Measurements from ENCODE around the gene FAM120A. TPM values are rescaled to one million over a fixed set of nuclear protein-coding genes. Genes with fewer than 3 reads are reported as not detected.

FAM120A gene
- total RNA-seq, 2 donors from 2014 or later: 86.3 to 90.6 TPM

DNA sequence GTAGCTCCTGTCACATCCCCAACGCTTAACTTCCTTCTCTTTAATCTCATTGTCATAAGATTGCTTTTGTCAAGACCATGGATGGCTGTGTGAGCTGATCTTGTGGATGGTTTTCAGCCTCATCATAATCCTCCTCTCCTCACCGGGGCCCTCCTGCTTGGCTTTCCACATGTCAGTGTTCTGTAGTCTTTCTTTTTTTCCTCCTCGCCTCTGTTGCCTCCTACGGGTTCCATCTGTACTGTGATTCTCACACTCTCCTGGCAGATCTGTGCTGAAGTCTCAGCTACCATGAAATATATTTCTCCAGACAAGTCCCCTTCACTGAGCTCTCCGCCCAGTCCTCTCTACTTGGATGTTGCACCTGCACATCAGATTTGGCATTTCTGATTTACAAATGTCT lies 36.8 kb downstream of the FAM120A start:
- H3K4me1 ChIP-seq (replicated peaks): no peaks in the 10 kb centered on the region
- H3K27me3 ChIP-seq (replicated peaks; ENCODE audit: insufficient read depth): no peaks in the 10 kb centered on the region
- WGBS: 96% methylated on average over 5 of the region's 5 CpGs
- H3K4me3 ChIP-seq: no peak overlapping the region
- DNase-seq (ENCODE audit: low spot score): no peak
- H3K27ac ChIP-seq: no peak overlapping the region
- TF ChIP-seq POLR2A (IDR thresholded peaks at IDR 0.05) (no peak), POLR2AphosphoS5 (IDR thresholded peaks at IDR 0.05) (no peak)
- TF ChIP-seq, protein P1, sequence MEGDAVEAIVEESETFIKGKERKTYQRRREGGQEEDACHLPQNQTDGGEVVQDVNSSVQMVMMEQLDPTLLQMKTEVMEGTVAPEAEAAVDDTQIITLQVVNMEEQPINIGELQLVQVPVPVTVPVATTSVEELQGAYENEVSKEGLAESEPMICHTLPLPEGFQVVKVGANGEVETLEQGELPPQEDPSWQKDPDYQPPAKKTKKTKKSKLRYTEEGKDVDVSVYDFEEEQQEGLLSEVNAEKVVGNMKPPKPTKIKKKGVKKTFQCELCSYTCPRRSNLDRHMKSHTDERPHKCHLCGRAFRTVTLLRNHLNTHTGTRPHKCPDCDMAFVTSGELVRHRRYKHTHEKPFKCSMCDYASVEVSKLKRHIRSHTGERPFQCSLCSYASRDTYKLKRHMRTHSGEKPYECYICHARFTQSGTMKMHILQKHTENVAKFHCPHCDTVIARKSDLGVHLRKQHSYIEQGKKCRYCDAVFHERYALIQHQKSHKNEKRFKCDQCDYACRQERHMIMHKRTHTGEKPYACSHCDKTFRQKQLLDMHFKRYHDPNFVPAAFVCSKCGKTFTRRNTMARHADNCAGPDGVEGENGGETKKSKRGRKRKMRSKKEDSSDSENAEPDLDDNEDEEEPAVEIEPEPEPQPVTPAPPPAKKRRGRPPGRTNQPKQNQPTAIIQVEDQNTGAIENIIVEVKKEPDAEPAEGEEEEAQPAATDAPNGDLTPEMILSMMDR (IDR thresholded peaks at IDR 0.05): no peak
- no peaks in the 10 kb centered on the region for H3K9me3 ChIP-seq
- intact Hi-C loops (cut with DNase I): loop anchor here (5.0 kb wide), 1 partner anchor 44 kb away; no protein-coding TSS in a partner anchor
- no peaks in the 10 kb centered on the region for H3K36me3 ChIP-seq

DNA sequence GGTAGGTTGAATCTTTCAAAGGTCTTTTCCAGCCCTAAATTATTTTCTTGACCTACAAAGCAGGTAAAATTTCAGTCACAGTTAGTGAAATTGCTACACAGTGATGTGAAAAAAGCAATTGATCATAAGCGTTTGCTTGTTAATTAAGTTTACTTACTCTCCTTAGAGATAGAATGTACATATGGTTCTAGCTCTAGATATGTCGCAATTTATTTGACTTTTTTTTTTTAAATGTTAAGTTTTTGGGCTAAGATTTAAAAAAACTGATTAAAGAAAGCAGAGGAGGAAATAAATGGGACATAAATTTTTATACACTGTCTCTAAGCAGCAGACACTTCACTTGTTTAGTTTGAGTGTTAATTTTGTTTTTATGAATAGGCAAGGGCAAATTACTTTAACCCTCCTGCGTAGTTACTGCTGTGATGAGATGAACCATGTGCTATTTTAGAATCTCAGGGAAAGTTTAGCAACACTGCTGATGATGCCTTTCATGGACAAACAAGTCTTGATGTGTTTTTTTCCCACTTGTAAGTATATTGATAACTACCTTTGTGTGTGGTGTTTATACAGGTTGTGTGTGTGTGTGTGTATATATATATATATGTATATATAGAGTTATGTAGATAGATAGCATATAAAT lies 40.2 kb downstream of the FAM120A start:
- Histone ChIP-seq H3K4me1 (replicated peaks) (no peaks in the 10 kb centered on the region), H3K9me3 (no peaks in the 10 kb centered on the region), H3K27me3 (replicated peaks; ENCODE audit: insufficient read depth) (no peaks in the 10 kb centered on the region), H3K4me3 (no peak overlapping the region), H3K36me3 (no peaks in the 10 kb centered on the region), H3K27ac (no peak overlapping the region)
- intact Hi-C loops (cut with DNase I): no loop called here
- WGBS: 87% methylated on average over 3 of the region's 3 CpGs
- TF ChIP-seq POLR2A (IDR thresholded peaks at IDR 0.05): no peak
- no peak for TF ChIP-seq POLR2AphosphoS5 (IDR thresholded peaks at IDR 0.05)
- no peak for DNase-seq (ENCODE audit: low spot score)

DNA sequence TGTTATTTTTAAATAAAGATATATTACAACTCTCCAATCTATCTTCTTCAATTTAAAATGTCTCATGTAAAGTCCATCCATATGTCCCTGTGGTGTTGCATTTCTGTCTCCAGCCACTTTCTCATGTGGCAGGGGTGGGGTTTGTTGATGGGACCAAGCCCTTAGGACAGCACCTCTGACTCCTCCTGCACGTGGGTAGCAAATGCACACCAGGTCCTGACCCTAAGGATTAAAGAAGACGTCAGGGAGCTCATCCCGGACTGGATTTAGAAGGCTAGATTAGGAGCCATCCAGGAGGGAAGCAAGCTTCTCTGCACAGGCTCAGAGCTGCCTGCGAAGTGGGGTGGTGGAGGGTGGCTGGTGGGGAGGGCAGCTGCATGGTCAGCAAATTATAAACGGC lies 40.8 kb downstream of the FAM120A start:
- no peaks in the 10 kb centered on the region for H3K9me3 ChIP-seq
- 64% methylated on average over 5 of the region's 5 CpGs for WGBS
- no peak overlapping the region for H3K4me3 ChIP-seq
- TF ChIP-seq POLR2A (IDR thresholded peaks at IDR 0.05) (no peak), POLR2AphosphoS5 (IDR thresholded peaks at IDR 0.05) (no peak)
- TF ChIP-seq, protein P1 (IDR thresholded peaks at IDR 0.05): no peak
- no peaks in the 10 kb centered on the region for H3K27me3 ChIP-seq (replicated peaks; ENCODE audit: insufficient read depth)
- intact Hi-C loops (cut with DNase I): no loop called here
- no peaks in the 10 kb centered on the region for H3K4me1 ChIP-seq (replicated peaks)
- no peak overlapping the region for H3K27ac ChIP-seq
- DNase-seq (ENCODE audit: low spot score): no peak
- H3K36me3 ChIP-seq: no peaks in the 10 kb centered on the region

DNA sequence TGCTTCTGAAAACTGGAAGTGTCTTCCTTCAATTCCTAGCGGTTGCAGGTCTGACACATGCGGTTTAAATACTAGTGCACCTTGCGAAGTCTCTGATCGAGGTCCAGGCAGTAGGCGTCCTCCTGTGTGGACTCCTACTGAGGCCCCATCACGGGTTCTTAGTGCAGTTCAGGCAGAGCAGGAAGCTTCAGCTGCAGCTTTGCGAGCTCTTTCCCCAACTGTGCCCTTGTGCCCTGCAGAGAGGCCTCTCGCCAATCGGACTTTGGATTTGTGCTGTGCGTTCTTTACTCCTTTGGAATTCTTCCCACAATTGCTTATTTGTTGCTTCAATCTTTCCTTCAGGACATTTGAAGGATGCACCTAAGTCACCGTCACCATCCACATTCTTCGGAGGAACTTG lies 42.5 kb downstream of the FAM120A start:
- H3K36me3 ChIP-seq: peaks cover 0 to 4% of the 10 kb centered on the region in 2 donors
- 92% methylated on average over 12 of the region's 12 CpGs for WGBS

DNA sequence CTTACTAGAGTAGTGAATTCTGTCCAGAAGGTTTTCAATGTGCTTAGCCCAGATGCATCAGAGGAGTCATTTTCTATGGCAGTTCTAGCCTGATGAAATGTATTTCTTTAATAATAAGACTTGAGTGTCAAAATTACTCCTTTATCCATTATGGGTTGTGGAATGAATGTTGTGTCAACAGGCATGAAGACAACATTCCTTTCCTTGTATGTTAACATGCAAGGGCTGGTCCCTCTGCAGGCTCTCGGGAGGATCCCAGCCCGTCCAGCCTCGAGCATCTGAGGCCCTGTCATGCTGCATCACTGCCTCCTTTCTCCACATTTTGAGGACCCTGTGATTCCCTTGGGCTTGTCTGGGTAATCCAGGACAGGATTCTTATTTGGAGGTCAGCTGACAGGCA lies 44.8 kb downstream of the FAM120A start:
- Histone ChIP-seq H3K4me3 (no peak overlapping the region), H3K27me3 (replicated peaks; ENCODE audit: insufficient read depth) (no peaks in the 10 kb centered on the region), H3K4me1 (replicated peaks) (no peaks in the 10 kb centered on the region), H3K36me3 (peaks cover 0 to 4% of the 10 kb centered on the region in 2 donors), H3K9me3 (no peaks in the 10 kb centered on the region), H3K27ac (no peak overlapping the region)
- 75% methylated on average over 3 of the region's 3 CpGs for WGBS
- no peak for TF ChIP-seq POLR2A (IDR thresholded peaks at IDR 0.05)
- TF ChIP-seq, protein P1 (IDR thresholded peaks at IDR 0.05): no peak
- no peak for TF ChIP-seq POLR2AphosphoS5 (IDR thresholded peaks at IDR 0.05)
- intact Hi-C loops (cut with DNase I): no loop called here
- DNase-seq (ENCODE audit: low spot score): no peak

More for the DNA sequence above, 42.5 kb downstream of the FAM120A start:
- no peak overlapping the region for H3K4me3 ChIP-seq
- H3K9me3 ChIP-seq: no peaks in the 10 kb centered on the region
- TF ChIP-seq POLR2AphosphoS5 (IDR thresholded peaks at IDR 0.05) (no peak), POLR2A (IDR thresholded peaks at IDR 0.05) (no peak)
- TF ChIP-seq, protein P1 (IDR thresholded peaks at IDR 0.05): no peak
- intact Hi-C loops (cut with DNase I): no loop called here
- H3K4me1 ChIP-seq (replicated peaks): no peaks in the 10 kb centered on the region
- H3K27me3 ChIP-seq (replicated peaks; ENCODE audit: insufficient read depth): no peaks in the 10 kb centered on the region
- no peak overlapping the region for H3K27ac ChIP-seq
- no peak for DNase-seq (ENCODE audit: low spot score)

Measured in prostate gland (tissue), 2 donors.